Activated T-helper 9 cell treated with anti-CD3 and anti-CD28 coated beads, Interleukin-2, amount 50 U/mL, for 16 hours (primary cell): Measurements from ENCODE around the gene DGLUCY.
"Not testable (repeated sequence)": the region's sequence is repeated elsewhere in the genome, so short reads cannot be mapped to it uniquely, and the experiment has no call there.

Experiments
- DNase-seq: peaks from one replicate; pipeline ENCODE4 v3.0.0-alpha.2; 2020; ENCODE audit warnings: low read depth

DGLUCY gene

DNA sequence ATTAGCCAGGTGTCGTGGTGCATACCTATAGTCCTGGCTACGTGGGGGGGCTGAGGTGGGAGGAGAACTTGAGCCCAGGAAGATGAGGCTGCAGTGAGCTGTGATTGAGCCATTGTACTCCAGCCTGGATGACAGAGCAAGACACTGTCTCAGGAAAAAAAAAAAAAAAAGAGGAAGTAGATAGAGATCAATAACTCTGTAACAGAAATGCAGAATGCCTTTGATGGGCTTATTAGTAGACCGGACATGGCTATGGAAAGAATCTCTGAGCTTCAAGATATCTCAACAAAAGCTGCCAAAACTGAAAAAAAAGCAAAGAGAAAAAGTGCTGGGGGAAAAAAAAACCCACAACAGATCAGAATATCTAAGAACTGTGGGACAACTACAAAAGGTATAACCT lies 93.1 kb downstream of the DGLUCY start:
- DNase-seq, result no peak

- DNase-seq, result no peak
Measured at GRCh38 chr14:91211017-91211416, 97.1 kb downstream of the DGLUCY start.

- no peak for DNase-seq
Measured at GRCh38 chr14:91214306-91214705, 100.4 kb downstream of the DGLUCY start.

DNA sequence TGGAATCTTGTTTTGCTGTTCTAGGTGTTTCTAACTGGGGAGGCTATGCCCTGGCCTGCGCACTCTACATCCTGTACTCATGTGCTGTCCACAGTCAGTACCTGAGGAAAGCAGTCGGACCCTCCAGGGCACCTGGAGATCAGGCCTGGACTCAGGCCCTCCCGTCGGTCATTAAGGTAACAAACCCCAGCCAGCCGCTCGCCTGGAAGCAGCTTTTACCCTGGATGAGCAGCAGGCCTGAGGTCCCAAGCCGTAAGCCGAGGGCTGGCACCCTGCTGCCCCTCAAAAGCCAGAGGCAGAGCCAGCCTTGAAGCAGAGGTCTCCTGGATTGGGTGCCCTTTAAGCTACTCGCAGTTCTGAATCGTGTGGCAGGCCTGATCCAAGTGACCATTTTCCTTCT lies 101.5 kb downstream of the DGLUCY start:
- DNase-seq, result no peak

DNA sequence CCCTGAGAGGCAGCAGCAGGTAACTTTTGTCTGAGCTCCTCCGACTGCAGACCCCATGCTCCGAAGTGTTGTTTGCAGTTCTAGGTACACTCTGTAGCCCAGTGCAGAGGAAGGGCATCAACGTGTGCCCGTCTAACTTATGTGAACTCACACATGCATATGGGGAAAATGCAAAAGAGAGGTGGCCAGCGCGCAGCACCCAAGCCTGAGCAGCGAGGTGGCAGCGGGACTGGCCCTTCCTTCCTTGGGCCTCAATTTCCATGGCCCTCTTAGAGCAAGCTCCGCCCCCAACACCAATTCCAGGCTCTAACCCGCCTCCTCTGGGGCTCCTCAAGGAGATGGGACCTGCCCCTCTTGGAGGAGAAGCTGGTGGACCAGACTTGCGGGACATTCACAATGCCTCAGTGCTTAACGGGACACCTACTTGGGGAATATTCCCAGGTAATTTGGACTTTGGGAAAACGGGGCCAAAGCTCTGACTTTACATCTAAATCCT lies 102.9 kb downstream of the DGLUCY start:
- no peak for DNase-seq

DNA sequence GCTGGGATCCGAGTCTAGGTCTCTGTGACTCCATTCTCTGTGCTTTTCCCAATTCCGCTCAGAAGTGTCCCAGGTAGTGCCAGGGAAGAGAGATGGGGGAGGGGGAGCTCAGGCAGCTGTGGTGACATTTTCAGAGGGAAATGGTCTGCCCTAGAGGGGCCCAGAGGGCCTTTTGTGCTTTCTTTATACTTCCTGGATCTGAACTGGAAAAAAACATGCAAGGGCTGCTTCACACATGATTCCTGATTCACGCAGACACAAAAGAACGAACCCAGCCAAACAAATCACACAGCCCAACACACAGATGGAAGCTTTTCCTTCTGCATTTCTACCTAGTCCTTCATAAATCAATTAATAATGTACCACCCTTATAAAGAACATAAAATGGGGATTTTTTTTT lies 104.1 kb downstream of the DGLUCY start:
- DNase-seq, result no peak

- no peak for DNase-seq
Measured at GRCh38 chr14:91219517-91220389, 105.9 kb downstream of the DGLUCY start.

DNA sequence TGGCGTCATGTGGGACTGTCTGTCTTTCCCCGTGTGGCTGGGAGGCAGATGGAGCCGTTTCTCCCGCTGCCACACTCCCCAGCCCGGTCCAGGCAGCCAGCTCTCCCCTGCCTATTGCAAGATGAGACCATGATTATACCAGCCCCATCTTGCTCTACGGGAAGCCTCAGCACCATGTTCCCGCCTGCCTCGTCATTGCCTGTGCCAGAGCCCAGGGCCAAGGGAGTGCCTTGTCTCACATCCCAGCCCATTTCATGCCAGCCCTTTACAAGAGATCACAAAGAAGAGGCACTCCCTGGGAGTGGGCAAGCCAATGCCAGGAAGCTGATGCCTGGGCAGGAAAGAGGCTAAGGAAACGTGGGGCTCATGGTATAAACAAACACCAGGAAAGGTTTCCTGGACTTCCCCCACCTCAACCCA lies 106.7 kb downstream of the DGLUCY start:
- no peak for DNase-seq

DNA sequence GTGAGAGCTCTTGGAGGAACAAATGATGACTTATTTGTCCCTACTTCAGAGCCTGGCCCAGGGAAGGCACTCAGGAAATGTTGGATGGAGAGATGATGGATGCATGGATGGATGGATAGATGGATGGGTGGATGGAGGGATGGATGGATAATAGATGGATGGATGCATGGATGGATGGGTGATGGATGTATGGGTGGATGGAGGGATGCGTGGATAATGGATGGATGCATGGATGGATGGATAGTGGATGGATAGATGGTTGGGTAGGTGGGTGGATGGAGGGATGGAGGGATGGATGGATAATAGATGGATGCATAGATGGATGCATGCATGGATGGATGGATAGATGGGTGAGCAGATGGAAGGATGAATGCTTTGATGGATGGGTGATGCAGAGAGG lies 107.4 kb downstream of the DGLUCY start:
- DNase-seq, result no peak

GRCh38 chr14:91223028-91223783 lies 109.3 kb downstream of the DGLUCY start:
- DNase-seq, result no peak

- DNase-seq, result no peak
Measured at GRCh38 chr14:91225025-91225424, 111.2 kb downstream of the DGLUCY start.

GRCh38 chr14:91226360-91226759 lies 112.5 kb downstream of the DGLUCY start:
- not testable (repeated sequence) for DNase-seq

GRCh38 chr14:91227183-91227628 lies 113.3 kb downstream of the DGLUCY start:
- DNase-seq, result no peak

GRCh38 chr14:91228112-91229004 lies 114.5 kb downstream of the DGLUCY start:
- DNase-seq, result peak; percentile 80

DNA sequence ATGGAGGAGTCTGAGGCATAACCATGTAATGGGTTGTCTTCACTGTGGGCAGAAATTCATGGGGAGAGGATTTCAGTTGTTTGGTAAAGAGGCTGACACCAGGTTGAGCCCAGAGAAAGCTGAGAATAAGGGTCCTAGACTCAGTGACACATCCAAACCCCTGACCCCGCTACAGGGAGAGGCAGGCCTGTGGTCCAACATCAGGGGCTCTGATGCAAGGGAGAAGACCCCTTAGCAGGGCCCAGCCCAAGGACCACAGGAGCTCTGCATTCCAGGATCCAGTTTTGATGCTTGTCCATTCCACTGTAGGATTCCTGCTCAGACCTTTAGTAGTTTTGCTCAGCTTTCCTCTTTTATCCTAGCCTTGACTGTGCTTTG lies 115.1 kb downstream of the DGLUCY start:
- no peak for DNase-seq

DNA sequence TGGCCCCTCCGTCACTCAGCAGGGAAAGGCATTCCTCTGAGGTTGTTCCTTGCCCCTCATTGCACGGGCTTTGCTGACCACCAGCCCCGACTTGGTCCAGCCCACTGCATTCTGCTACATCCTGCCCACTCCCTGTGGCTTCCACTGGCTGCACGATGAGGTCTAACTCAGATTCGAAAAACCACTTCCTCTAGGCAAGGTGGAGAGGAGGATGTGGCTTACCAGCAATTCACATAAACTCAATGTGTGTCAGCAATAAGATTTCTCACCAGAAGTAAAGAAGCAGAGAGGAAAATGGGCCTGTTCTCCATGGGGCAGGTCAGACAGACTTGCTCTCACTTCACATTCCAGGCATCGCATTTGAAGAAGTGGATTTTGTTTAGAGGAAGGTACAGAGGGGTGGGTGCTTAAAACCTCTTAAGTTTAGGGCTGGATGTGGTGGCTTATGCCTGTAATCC lies 115.9 kb downstream of the DGLUCY start:
- no peak for DNase-seq

- no peak for DNase-seq
Measured at GRCh38 chr14:91230397-91231035, 116.6 kb downstream of the DGLUCY start.

DNA sequence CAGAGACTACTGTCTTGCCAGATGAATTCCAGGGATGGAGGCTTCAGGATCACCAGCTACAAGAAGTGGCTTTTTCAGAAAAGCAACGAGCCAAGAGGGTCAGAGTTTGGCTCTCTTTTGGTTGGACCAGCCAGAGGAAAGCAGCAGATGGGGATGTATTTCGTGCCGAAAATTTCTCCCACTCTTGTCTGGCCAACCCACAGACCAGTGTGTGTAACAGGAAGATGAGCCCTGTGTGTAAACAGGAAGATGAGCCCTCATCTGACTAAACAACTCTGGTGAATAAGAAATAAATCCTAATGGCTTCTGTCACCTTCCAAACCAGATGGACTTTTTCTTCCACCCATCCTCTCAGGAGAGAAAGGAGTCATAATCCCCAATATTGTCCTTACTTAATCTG lies 117.6 kb downstream of the DGLUCY start:
- no peak for DNase-seq

- DNase-seq, result no peak
Measured at GRCh38 chr14:91232052-91232451, 118.2 kb downstream of the DGLUCY start.

- DNase-seq, result no peak
Measured at GRCh38 chr14:91232603-91233002, 118.7 kb downstream of the DGLUCY start.
